H9 (cell line): ENCODE results near the gene INPP5B. TPM values are rescaled to one million over a fixed set of nuclear protein-coding genes. Genes with fewer than 3 reads are reported as not detected.

Experiments
- DNase-seq: peaks from one replicate; pipeline ENCODE4 v3.0.0-alpha.2; 2017
- H2AFZ ChIP-seq: one replicate; pipeline ENCODE4 v1.6.1; 2013; ENCODE audit warnings: mild to moderate bottlenecking, low read length, control low read depth, moderate library complexity
- H2AK5ac ChIP-seq: 2 replicates; pipeline ENCODE4 v1.6.1; 2013; ENCODE audit warnings: low read length, control low read depth, mixed read lengths; ENCODE audit not compliant: insufficient read length
- H2BK120ac ChIP-seq: one replicate; pipeline ENCODE4 v1.6.1; 2013; ENCODE audit warnings: low read depth, mild to moderate bottlenecking, low read length, control low read depth, inconsistent platforms; ENCODE audit not compliant: poor library complexity, severe bottlenecking
- H2BK12ac ChIP-seq: 2 replicates; pipeline ENCODE4 v1.6.1; 2013; ENCODE audit warnings: low read length, control low read depth, mixed read lengths, low read depth; ENCODE audit not compliant: insufficient read length
- H2BK15ac ChIP-seq: 2 replicates; pipeline ENCODE4 v1.6.1; 2013; ENCODE audit warnings: low read depth, low read length, control low read depth
- H2BK20ac ChIP-seq: one replicate; pipeline ENCODE4 v1.6.1; 2013; ENCODE audit warnings: low read depth, mild to moderate bottlenecking, low read length, control low read depth, inconsistent platforms; ENCODE audit not compliant: poor library complexity, severe bottlenecking
- H2BK5ac ChIP-seq: 2 replicates; pipeline ENCODE4 v1.6.1; 2013; ENCODE audit warnings: low read length, control low read depth, mixed read lengths; ENCODE audit not compliant: insufficient read length
- H3K14ac ChIP-seq: 2 replicates; pipeline ENCODE4 v1.6.1; 2013; ENCODE audit warnings: low read length, control low read depth; ENCODE audit not compliant: insufficient read depth
- H3K18ac ChIP-seq: 2 replicates; pipeline ENCODE4 v1.6.1; 2013; ENCODE audit warnings: low read depth, mild to moderate bottlenecking, mixed read lengths, low read length, control low read depth; ENCODE audit not compliant: insufficient read length
- H3K23ac ChIP-seq: 2 replicates; pipeline ENCODE4 v1.6.1; 2013; ENCODE audit warnings: low read length, control low read depth, mixed read lengths, low read depth; ENCODE audit not compliant: insufficient read length
- H3K23me2 ChIP-seq: 2 replicates; pipeline ENCODE4 v1.6.1; 2013; ENCODE audit warnings: low read depth, mild to moderate bottlenecking, mixed read lengths, low read length, control low read depth; ENCODE audit not compliant: insufficient read length, poor library complexity, severe bottlenecking
- H3K27ac ChIP-seq: 2 replicates; pipeline ENCODE4 v1.5.1; 2013; ENCODE audit warnings: low read length, control low read depth, mixed read lengths, low read depth; ENCODE audit not compliant: insufficient read length
- H3K27me3 ChIP-seq: 2 replicates; pipeline ENCODE4 v1.6.1; 2013; ENCODE audit warnings: low read length, control low read depth, inconsistent platforms; ENCODE audit not compliant: insufficient read depth
- H3K4ac ChIP-seq: 2 replicates; pipeline ENCODE4 v1.6.1; 2013; ENCODE audit warnings: low read depth, mild to moderate bottlenecking, control low read depth, inconsistent platforms, low read length, moderate library complexity
- H3K4me1 ChIP-seq: 2 replicates; pipeline ENCODE4 v1.6.1; 2013; ENCODE audit warnings: low read length, control low read depth, inconsistent platforms; ENCODE audit not compliant: insufficient read depth
- H3K4me2 ChIP-seq: 2 replicates; pipeline ENCODE4 v1.6.1; 2013; ENCODE audit warnings: low read length, control low read depth, mixed read lengths; ENCODE audit not compliant: insufficient read length, insufficient read depth
- H3K56ac ChIP-seq: 2 replicates; pipeline ENCODE4 v1.6.1; 2013; ENCODE audit warnings: low read depth, mild to moderate bottlenecking, mixed read lengths, low read length, control low read depth; ENCODE audit not compliant: insufficient read length
- H3K79me1 ChIP-seq: 2 replicates; pipeline ENCODE4 v1.6.1; 2013; ENCODE audit warnings: low read depth, mild to moderate bottlenecking, moderate library complexity, low read length, control low read depth, inconsistent platforms; ENCODE audit not compliant: insufficient read depth, poor library complexity, severe bottlenecking
- H3K79me2 ChIP-seq: 2 replicates; pipeline ENCODE4 v1.6.1; 2013; ENCODE audit warnings: low read length, control low read depth, inconsistent platforms; ENCODE audit not compliant: insufficient read depth
- H3K9ac ChIP-seq: 2 replicates; pipeline ENCODE4 v1.6.1; 2013; ENCODE audit warnings: low read length, control low read depth, mixed read lengths; ENCODE audit not compliant: insufficient read length; ENCODE audit errors: extremely low read depth
- H3K9me3 ChIP-seq: one replicate; pipeline ENCODE4 v1.6.1; 2013; ENCODE audit warnings: low read depth, low read length, inconsistent platforms; ENCODE audit not compliant: control insufficient read depth
- H3T11ph ChIP-seq: one replicate; pipeline ENCODE4 v1.6.1; 2013; ENCODE audit warnings: mild to moderate bottlenecking, low read length, control low read depth, inconsistent platforms
- H4K20me1 ChIP-seq: one replicate; pipeline ENCODE4 v1.6.1; 2013; ENCODE audit not compliant: control insufficient read depth, insufficient read length, insufficient read depth
- H4K5ac ChIP-seq: 2 replicates; pipeline ENCODE4 v1.6.1; 2013; ENCODE audit warnings: low read depth, mild to moderate bottlenecking, mixed read lengths, low read length, control low read depth; ENCODE audit not compliant: insufficient read length
- H4K8ac ChIP-seq: replicated peaks from 2 replicates; pipeline ENCODE4 v1.6.1; 2013; ENCODE audit warnings: low read length, control low read depth, mixed read lengths, low read depth; ENCODE audit not compliant: insufficient read length
- H4K91ac ChIP-seq: 2 replicates; pipeline ENCODE4 v1.6.1; 2013; ENCODE audit warnings: low read depth, mild to moderate bottlenecking, moderate library complexity, mixed read lengths, low read length, control low read depth; ENCODE audit not compliant: insufficient read length
- H3K27ac Mint-ChIP-seq, 3 experiments: 2 replicates in 2 of 3; 3 replicates in 1 of 3; pipeline ENCODE4 v1.8.0; 2020 to 2021; ENCODE audit warnings: mixed read lengths in 3 of 3, mild to moderate bottlenecking in 1 of 3, moderate library complexity in 1 of 3
- H3K27me3 Mint-ChIP-seq: 2 replicates; pipeline ENCODE4 v1.8.0; 2021; ENCODE audit warnings: low read depth, mild to moderate bottlenecking, moderate library complexity, mixed read lengths
- H3K36me3 Mint-ChIP-seq, 3 experiments: 2 replicates in 2 of 3; 3 replicates in 1 of 3; pipeline ENCODE4 v1.8.0; 2020 to 2021; ENCODE audit warnings: low read depth in 3 of 3, mixed read lengths in 3 of 3; ENCODE audit not compliant: insufficient read depth in 1 of 3
- H3K4me1 Mint-ChIP-seq, 2 experiments: 2 replicates each; pipeline ENCODE4 v1.8.0; 2020; ENCODE audit warnings: mixed read lengths in 2 of 2
- H3K4me3 Mint-ChIP-seq, 2 experiments: 2 replicates in 1 of 2; 3 replicates in 1 of 2; pipeline ENCODE4 v1.8.0; 2020 to 2021; ENCODE audit warnings: mild to moderate bottlenecking in 2 of 2, mixed read lengths in 2 of 2, moderate library complexity in 1 of 2
- H3K9me3 Mint-ChIP-seq, 2 experiments: 2 replicates in 1 of 2; 3 replicates in 1 of 2; pipeline ENCODE4 v1.8.0; 2020; ENCODE audit warnings: mild to moderate bottlenecking in 2 of 2, mixed read lengths in 2 of 2, moderate library complexity in 1 of 2
- WGBS: extraction: QIAGEN DNeasy Blood & Tissue Kit; methylation state at CpG from one replicate; pipeline ENCODE4 v1.1.7; 2013; ENCODE audit warnings: missing lambda C conversion rate, low lambda C conversion rate, mixed read lengths; ENCODE audit not compliant: insufficient read length; ENCODE audit errors: extremely low coverage; 5-methylcytosine and 5-hydroxymethylcytosine counted together
- total RNA-seq: library from RNA; stranded (reverse); gene quantifications from 2 replicates; pipeline ENCODE4 v1.2.1, GENCODE V29; 2021
- TF ChIP-seq, protein P1 (sequence below): fragments of 200-600 bp; sonication (generic); conservative IDR thresholded peaks from 3 replicates; pipeline ENCODE4 v1.8.0; 2021; ENCODE audit warnings: antibody characterized with exemption, mild to moderate bottlenecking

Gene INPP5B
- total RNA-seq, 1 experiment from 2014 or later = 28.2 TPM

DNA sequence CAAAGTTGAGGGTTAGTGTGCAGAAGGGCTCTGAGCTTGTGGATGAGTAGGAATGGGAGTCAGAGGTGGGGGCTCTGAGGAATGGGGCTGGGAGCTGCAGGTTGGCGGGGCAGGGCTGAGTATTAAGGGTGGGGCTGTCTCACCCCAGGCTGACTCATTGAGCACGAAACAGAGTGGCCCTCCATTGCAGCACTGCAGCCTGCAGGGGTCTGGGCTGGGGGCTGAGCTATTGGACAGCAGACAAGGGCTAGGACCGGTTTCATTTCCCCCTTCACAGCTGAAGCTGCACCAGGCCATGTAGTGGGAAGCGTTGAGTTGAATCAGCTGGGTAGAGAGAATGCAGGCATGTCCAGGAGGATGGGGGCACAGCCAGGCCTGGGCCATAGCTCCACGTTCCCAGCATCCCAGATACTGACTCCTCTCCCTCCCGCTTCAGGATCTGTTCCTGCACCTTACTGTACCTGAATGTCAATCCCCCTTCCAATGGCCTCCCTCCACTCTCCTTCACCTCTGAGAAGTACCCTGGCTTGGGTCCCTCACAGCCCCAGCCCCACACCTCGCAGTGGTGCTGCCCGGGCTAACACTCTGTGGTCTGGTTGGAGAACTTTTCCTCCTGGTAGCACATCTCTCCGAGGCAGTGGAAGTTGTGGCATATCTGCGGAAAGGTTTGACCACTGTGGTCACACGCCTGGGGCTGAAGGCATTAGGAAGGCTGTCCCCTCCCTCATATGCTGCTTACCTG lies 4.4 kb upstream of the INPP5B start:
- Histone ChIP-seq H2BK15ac (no peak overlapping the region), H2BK120ac (no peak overlapping the region), H3K79me2 (no peaks in the 10 kb centered on the region), H3K56ac (no peak overlapping the region), H2BK5ac (no peak overlapping the region), H3K23ac (no peak overlapping the region), H3K27ac (no peak overlapping the region), H3K4ac (no peak overlapping the region), H4K5ac (no peak overlapping the region), H4K8ac (no peak overlapping the region), H2AK5ac (no peak overlapping the region), H3K9me3 (no peaks in the 10 kb centered on the region), H3K4me2 (no peak overlapping the region), H3K27me3 (no peaks in the 10 kb centered on the region), H3K23me2 (peaks cover 3% of the 10 kb centered on the region), H3K4me1 (no peaks in the 10 kb centered on the region), H2BK12ac (no peak overlapping the region), H3T11ph (no peak overlapping the region), H2AFZ (no peak overlapping the region), H3K14ac (no peak overlapping the region), H3K9ac (no peak overlapping the region), H2BK20ac (no peak overlapping the region), H4K20me1 (no peaks in the 10 kb centered on the region), H4K91ac (no peak overlapping the region), H3K18ac (no peak overlapping the region), H3K79me1 (no peaks in the 10 kb centered on the region)
- H3K27me3 Mint-ChIP-seq = no peaks in the 10 kb centered on the region; the same call in 1 of the 2 replicates
- TF ChIP-seq, protein P1, sequence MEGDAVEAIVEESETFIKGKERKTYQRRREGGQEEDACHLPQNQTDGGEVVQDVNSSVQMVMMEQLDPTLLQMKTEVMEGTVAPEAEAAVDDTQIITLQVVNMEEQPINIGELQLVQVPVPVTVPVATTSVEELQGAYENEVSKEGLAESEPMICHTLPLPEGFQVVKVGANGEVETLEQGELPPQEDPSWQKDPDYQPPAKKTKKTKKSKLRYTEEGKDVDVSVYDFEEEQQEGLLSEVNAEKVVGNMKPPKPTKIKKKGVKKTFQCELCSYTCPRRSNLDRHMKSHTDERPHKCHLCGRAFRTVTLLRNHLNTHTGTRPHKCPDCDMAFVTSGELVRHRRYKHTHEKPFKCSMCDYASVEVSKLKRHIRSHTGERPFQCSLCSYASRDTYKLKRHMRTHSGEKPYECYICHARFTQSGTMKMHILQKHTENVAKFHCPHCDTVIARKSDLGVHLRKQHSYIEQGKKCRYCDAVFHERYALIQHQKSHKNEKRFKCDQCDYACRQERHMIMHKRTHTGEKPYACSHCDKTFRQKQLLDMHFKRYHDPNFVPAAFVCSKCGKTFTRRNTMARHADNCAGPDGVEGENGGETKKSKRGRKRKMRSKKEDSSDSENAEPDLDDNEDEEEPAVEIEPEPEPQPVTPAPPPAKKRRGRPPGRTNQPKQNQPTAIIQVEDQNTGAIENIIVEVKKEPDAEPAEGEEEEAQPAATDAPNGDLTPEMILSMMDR = no peak
- no peaks in the 10 kb centered on the region for H3K9me3 Mint-ChIP-seq
- peaks cover under 1 to 2% (median 2%) of the 10 kb centered on the region in 3 experiments; a peak in 6 of 7 replicates for H3K36me3 Mint-ChIP-seq
- peak overlapping the region in 2 of 3 experiments; percentile 12 to 23; a peak in 4 of 7 replicates for H3K27ac Mint-ChIP-seq
- WGBS = no CpG with 5 or more reads among the region's 11 CpGs
- DNase-seq = no peak
- peaks cover 16 to 25% of the 10 kb centered on the region in 2 experiments for H3K4me1 Mint-ChIP-seq
- no peak overlapping the region; a peak in 1 of 5 replicates for H3K4me3 Mint-ChIP-seq
